GM19099 (cell line): ENCODE measurements around the gene DUSP8.

ENCODE experiments used
- POLR2A ChIP-seq: IDR thresholded peaks from 3 replicates; pipeline ENCODE4 v1.6.1; 2011; ENCODE audit warnings: low read depth; ENCODE audit not compliant: insufficient read length; ENCODE audit errors: extremely low read depth

Gene DUSP8

DNA sequence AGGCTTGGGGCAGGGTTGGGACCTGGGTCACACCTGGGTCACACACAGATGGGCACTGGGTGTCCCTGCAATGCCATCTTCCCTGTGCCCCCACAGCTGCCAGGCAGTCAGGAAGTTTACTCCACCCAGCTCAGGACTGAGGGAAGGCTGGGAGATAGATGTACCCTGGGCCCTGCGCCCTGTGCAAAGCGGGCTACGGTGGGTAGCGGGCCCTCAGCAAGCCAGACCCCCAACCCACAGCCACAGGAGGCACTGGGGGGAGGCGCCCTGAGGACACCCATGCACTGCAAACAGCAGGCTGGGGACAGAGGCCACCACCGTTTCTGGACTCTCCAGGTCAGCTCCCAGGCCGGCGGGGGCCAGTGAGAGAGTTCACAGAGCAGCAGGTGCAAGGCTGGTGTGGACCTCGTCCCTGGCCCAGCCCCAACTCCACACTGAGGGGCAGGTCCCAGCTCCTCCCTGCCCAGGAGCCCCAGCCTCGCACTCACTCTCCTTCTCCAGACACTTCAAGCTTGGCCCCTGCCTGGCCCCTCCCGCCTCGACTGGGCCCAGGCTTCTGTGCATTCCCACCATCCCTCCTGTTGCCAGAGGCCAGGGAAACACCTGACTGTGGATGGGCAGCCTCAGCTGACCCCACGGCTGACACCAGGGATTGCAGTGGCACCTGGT lies 4.9 kb downstream of the DUSP8 start:
- no peak for TF ChIP-seq POLR2A

DNA sequence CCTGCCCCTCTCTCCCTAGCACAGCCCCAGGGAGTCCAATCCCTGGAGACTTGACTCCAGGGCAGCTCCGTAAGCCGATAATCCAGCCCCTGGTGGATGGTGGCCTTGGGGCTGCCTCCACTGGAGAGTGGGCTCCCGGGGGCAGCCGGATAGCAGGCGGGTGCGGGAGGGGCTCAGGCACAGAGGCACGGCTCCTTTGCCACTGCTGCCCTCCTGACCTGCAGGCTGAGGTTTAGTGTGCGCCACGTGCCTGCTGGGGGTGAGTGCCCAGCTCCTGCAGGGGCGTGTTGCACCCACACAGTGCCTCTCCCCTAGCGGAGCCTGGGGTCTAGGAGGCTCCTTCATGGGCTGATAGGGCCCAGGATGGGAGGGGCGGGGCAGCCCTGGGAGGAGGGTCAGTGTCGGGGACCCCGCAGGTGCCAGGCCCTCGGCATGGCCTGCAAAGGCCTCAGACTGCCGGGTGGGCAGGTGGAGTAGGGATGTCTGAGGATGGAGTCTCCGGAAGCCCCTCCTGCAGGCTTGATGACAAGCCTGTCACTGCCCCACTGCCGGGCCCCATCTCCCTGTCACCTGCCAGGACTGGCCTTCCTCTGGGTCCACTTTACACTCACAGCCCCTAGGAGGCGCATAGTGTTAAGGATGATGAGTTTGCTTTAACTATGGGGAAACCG lies 5.6 kb downstream of the DUSP8 start:
- TF ChIP-seq POLR2A = no peak

DNA sequence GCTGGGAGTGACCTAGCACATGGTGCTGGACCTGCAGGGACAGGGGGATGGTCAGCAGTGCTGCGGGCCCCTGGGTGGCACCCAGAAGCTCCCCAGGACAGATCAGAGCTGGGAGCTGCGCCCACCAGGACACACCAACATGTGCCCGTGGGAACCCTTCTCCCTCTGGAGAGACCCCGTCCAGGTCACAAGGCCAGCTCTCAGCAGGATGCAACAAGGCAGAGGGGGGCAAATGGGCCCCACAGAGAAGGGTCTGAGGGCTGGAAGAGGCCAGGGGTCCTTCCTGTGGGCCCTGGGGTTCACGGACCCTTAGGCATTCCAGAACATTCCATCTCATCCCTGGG lies 6.2 kb downstream of the DUSP8 start:
- TF ChIP-seq POLR2A = no peak

DNA sequence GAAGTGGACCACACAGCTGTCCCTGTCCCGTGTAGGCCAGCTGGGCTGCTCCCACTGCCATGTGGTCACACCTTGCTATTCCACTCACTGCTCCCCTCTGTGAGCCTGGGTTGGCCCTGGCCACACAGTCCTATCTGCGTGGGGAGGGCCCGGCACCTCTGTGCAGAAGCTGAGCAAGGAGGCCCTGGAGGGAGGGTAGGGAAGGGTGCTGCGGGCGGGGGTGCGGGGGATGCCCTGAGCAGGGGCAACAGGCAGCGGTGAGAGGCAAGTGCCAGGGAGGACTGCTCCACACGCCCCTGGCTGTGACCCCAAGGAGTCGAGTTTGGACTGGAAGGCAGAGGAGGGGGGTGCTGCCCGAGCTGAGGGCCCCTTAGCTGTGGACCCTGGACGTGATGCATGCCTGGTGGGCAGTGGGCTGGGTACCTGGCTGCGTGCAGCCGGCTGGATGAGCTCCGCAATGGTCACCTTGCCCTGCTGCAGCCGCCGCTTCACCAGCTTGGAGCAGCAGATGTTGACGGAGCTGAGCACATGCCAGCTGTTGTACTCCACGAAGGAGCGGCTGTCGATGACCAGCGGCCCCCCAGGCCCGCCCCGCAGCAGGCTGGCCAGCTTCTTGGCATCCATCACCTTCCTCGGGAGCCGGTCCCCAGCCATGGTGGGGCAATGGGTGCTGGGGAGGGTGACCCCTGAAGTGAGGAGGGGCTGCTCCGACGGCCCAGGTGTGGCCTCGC lies 6.7 kb downstream of the DUSP8 start:
- TF ChIP-seq POLR2A = no peak

DNA sequence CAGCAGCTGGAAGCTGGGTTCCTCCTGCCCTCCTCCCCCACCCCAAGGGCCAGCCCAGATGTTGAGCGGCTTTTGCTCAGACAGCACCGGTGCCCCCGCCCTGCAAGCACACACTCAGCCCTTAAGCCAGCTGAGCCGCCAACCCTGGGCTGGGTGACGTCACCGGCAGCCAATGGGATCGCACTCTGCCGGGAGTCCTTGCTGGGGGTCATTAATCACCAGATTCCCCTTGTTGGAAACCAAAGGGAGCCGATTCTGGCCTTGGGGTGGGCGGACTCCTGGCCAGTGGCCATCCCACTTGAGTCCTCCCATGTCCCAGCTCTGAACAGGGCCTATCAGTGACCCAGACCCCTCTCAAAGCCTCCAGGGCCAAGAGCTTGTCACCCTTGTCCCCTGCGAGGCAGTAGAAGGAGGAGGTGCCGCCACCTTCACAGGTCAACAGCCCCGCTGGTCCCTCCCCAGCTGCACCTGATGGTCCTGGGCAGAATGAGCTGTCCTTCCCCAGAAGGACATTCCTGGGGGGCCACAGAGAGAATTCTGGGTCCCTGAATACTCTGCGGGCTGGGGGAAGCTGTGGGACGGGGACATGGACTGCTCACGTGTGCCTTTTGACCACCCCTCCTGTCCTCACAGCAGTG lies 7.4 kb downstream of the DUSP8 start:
- no peak for TF ChIP-seq POLR2A

DNA sequence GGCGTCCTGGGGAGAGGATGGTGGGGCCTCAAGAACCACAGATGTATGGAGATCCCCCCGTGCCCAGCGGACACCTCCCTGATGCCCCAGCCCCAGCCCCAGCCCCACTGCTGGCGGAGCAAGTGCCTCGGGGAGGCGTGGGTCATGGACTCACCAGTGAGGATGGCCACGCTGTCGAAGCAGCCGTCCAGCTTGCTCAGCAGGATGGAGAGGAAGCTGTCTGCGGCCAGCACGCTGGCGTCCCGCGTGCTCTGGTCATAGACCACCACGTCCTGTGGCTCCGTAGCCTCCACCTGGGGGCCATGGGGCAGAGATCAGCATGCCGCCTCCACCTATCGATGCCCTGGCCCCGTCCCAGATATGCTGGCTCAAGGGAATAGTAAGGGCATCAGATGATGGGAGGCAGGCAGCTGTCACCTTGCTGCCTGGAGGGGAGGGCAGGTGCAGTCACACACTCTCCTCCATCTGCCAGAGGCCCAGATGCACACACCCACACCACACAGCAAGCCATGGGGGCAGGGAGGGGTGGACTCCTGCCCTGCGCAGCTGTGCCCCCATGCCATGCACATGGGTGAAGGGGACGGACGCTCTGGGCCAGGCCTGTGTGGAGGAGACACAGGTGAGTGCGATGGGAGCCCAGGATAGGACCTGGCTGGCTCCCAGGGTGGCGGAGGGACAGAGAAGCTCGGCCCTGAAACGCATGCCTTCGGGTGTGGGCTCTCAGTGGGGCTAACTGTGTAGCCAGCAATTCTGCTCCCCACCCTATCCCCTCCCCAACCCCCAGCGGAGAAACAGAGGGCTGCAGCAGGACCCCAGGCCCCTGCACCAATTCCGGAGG lies 8.2 kb downstream of the DUSP8 start:
- TF ChIP-seq POLR2A = no peak

DNA sequence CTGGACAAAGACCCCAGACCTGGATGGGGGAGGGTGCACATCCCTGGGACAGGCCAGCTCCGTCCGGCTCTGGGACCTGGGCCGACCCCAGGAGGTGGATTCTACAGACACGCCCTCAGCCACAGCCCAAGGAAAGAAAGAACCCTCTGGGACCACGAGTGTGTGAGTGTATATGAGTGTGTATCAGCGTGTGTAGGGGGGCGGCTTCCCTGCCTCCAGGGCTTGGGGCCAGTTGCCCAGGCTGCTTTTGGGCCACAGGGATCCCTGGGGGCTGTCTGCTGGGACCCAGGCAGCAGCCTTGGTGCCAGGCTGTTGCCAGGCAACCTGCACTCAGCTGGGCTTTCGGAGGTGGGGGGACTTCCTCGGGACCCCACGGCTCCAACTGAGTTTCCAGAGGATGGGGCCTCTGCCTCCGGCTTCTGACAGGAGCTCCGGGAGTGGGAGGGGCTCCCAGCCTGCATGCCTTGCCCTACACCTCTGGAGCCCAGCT lies 8.9 kb downstream of the DUSP8 start:
- TF ChIP-seq POLR2A = no peak

DNA sequence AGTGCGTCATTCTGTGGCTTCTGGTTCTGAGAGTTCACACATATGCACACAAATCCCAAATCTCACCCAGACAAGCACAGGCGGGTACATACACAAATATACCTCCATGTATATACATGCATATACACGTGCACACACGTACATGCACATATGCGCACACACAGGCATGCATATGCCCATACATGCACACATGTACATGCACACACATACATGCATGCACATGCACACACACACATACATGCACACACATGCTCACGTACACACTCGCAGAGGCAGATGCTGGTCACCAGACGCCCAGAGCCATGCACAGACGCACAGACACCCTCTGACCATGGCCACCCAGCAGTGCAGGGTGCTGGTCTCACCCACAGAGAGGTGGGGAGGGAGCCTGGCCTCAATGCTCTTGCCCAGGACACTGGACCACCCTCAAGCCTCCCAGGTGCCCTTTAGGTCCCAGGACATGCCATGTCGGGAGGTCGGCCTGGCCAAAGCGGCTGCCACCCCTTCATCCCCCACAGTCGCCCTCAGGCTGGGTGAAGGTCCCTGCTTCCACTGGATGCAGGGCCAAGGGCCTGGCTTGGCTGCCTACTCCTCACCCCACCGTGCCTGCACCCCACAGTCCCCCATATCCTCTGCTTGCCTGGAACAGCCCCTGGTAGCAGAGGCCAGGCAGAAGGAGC lies 9.5 kb downstream of the DUSP8 start:
- TF ChIP-seq POLR2A = no peak

DNA sequence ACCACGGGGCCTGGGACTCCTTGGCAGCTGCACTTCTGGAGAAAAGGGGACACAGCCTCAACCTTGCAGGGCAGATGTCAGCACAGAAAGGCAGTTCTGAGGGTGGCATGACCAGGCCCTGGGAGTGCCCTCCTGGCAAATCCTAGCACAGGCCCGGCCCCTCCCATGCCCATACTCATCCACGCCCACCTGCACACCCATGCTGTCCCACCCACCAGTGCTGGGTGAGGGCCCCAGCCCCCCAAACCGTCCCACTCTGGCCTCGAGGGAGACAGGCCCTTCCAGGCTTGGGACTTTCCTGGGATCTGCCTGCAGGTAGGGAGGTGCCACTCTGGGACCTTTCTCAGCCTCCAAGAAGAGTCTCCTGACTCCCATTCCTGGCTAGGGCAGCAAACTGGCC lies 10.1 kb downstream of the DUSP8 start:
- no peak for TF ChIP-seq POLR2A

DNA sequence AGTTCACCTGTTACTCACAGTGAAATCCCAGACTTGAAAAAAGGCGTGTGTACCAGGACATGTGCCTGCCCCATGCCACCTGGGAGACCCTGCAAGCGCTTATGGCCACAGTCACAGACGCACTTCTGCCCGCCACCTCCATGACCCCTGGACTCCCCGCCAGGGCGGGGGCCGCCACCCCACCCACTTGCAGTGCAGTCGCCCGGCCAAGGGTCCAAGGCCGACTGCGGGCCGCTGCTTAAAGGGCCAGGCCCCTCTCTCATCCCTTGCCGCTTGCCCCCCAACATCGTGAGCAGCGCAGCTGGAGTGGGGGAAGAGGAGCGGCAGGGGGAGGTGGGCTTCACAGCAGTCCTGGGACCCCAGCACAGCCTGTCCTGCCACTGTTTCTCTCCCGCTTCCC lies 10.8 kb downstream of the DUSP8 start:
- TF ChIP-seq POLR2A = no peak

DNA sequence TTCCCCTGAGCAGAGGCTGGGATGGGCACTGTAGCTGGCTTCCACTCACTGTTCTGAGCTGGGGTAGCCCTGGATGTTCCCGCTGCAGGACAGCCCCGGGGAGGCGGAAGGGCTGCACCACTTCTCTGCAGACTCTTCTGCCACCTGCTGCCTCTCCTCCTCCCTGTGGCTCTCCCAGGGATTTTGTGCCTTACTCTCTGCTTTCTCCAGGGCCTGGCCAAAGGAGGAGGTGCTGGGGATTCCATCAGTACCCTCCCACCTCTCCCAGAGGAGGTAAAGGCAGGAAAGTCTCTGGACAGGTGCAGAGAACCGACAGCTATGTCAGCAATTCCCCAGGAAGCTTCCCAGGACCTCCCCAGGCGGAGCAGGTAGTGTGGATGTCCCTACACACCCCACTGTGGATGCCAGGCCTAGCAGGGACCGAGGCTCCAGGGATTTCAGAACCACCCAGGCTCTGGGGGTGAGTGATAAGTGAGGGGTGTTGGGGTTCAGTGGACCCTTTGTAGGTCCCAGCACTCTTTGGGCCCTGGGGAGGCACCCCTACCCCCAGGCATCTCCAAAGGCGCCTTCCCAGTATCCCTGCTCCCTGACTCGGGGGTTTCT lies 11.3 kb downstream of the DUSP8 start:
- no peak for TF ChIP-seq POLR2A

DNA sequence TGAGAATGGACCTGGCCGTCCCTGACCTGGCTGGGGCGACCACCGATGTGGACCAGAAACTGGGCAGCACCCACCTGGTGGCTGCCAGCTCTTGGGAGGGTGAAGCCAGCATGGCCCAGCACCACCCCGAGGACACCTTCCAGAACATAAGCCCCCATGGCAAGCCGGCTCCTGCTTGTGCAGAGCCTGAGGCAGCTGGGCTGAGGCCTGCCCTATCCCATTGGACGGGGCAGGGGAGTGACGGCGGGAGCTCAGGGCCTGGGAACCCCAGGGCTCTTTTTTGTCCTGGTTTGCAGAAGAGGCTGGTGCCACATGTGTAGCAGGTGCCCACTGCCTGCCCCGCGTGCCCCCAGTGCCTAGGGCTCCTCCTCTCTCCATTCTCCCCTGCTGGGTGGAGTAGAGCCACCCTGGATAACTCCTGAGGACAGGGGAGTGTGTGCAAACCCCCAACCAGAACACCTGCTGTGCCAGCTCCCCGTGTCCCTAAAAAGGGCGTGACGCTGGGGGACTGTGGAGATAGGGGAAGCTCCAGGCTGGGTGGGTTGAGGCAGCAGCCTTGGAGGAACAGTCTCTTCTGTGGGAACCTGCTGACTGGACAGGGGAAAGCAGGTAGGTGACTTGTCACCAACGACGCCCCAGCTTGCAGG lies 11.9 kb downstream of the DUSP8 start:
- TF ChIP-seq POLR2A = no peak

DNA sequence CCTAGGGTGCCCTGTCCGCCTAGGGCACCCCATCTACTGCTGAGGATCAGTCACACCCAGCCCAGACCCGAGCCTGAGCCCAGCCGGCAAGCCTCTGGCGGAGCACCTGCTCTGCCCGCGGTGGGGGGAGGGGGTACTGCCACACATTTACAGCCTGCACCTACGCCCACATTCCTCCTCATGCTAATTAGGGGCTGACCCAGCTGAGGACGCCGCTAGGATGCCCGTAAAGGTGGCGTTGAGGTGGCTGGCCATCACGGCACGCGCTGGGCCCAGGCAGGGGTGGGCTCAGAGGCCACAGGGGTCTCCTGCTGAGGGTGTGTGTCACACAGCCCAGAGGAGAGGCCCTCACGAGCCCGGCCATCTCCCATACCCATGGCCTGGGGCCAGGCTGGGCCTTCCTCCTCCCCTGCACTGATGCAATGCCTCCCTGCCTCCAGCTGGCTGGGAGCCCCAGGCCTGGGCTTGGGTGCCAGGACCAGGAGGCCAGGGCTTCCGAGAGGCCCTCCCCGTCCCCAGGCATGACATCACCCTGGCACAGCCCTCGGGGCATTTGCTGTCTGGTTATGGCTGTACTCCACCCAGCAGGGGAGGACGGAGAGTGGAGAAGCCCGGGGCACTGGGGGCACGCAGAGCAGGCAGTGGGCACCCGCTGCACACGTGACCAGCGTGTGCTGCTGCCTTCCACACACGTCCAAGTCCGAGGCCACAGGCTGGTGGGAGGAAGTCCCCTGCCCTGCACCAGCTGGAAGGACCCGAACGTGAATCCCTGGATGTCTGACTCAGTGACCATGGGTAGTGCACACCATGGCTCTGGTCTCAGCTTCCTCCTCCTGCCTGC lies 12.7 kb downstream of the DUSP8 start:
- no peak for TF ChIP-seq POLR2A

DNA sequence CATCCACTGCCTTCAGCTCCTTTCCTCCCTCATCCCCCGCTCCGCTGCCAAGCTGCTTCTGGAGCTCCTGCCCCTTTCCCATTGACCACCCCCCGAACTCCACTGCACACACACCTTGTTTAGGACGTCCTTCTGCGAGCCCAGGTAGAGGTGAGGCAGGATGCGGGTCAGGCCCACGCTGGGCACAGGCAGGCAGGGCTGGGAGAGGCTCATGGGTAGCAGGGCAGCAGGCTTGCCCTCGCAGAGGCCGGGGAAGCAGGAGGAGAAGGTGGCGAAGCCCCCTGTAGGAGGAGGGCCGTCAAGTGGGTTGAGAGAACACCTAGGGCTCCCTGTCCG lies 13.3 kb downstream of the DUSP8 start:
- TF ChIP-seq POLR2A = no peak
